Stimulated activated naive CD8-positive, alpha-beta T cell treated with anti-CD3 and anti-CD28 coated beads, Interleukin-15, Interleukin-2, amounts not matched to agents 100 ng/mL and 50 ng/mL, for 24 hours (primary cell): ENCODE results near the gene ZNF292.
A peak's percentile ranks its signal among the peaks of the same experiment; 100 is the strongest.
"Not testable (repeated sequence)": the region's sequence is repeated elsewhere in the genome, so short reads cannot be mapped to it uniquely, and the experiment has no call there.

ENCODE experiments used
- H3K27ac Mint-ChIP-seq: one replicate; pipeline ENCODE4 v1.8.0; 2021; ENCODE audit warnings: mild to moderate bottlenecking, mixed read lengths
- H3K27me3 Mint-ChIP-seq: one replicate; pipeline ENCODE4 v1.8.0; 2021; ENCODE audit warnings: mixed read lengths
- H3K36me3 Mint-ChIP-seq: one replicate; pipeline ENCODE4 v1.8.0; 2021; ENCODE audit warnings: low read depth, mixed read lengths
- H3K4me1 Mint-ChIP-seq: one replicate; pipeline ENCODE4 v1.8.0; 2021; ENCODE audit warnings: low read depth, mixed read lengths
- H3K4me3 Mint-ChIP-seq: one replicate; pipeline ENCODE4 v1.8.0; 2021; ENCODE audit warnings: mild to moderate bottlenecking, mixed read lengths
- H3K9me3 Mint-ChIP-seq: one replicate; pipeline ENCODE4 v1.8.0; 2021; ENCODE audit warnings: mixed read lengths

ZNF292 gene

DNA sequence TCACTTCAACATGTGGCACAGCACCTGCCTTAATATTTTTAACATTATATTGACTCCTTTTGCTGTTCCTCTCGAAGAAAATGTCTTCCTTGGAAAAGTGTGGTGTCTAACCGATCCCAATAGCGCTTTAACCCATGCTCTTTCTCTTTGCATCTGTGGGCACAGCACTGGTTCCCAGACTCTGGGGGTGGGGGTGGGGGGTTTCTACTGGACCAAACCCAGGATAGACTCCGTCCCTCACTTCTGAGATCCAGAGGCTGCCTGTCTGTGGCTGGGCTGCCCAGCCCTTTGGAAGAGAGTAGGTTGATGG, 3.9 kb upstream of the ZNF292 start:
- H3K27ac Mint-ChIP-seq = peak overlapping the region; percentile 99

DNA sequence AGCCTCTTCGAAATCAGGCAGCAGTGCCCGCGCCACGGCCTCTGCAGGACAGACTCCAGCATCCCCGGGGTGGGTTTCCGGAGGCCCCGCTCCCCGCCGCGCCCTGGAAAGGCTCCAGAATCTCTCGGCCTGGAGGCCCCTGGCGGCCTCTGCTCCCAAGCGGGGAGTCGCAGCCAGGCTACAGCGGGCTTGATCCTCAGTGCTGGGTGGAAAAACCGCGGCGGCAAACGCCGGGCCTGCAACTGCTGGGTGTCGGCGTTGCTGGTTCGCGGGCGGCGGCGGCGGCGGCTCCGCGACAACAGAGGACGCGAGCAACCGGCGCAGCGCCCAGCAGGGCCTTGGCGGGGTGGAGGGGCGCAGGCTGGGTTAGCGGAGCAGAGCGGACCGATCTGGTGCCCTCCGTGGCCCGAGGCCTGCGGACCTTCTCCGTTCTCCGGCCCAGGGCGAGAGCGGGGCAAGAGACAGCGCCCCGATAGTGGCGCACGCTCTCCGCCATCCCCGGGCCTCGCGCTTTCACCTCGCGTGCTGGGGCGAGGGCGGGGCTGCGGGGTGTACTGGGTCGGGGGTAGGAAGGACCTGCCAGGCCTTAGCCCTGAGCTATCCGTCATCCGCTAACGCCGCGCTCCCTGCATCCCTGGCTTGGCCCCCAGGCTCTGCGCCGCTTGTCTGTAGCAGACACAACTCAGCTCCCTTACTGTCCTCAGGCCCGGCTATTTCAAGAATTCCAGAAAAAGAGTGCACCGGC, 3.4 kb upstream of the ZNF292 start:
- H3K36me3 Mint-ChIP-seq = peaks cover 10% of the 10 kb centered on the region
- H3K4me3 Mint-ChIP-seq = peak overlapping the region; percentile 88
- H3K9me3 Mint-ChIP-seq = no peaks in the 10 kb centered on the region
- peak overlapping the region; percentile 99 for H3K27ac Mint-ChIP-seq
- H3K4me1 Mint-ChIP-seq = peaks cover 39% of the 10 kb centered on the region
- no peaks in the 10 kb centered on the region for H3K27me3 Mint-ChIP-seq

More for the DNA sequence above, 3.9 kb upstream of the ZNF292 start:
- H3K27me3 Mint-ChIP-seq = no peaks in the 10 kb centered on the region
- H3K4me3 Mint-ChIP-seq = peak overlapping the region; percentile 88
- peaks cover 4% of the 10 kb centered on the region for H3K36me3 Mint-ChIP-seq
- H3K4me1 Mint-ChIP-seq = peaks cover 34% of the 10 kb centered on the region
- H3K9me3 Mint-ChIP-seq = no peaks in the 10 kb centered on the region

DNA sequence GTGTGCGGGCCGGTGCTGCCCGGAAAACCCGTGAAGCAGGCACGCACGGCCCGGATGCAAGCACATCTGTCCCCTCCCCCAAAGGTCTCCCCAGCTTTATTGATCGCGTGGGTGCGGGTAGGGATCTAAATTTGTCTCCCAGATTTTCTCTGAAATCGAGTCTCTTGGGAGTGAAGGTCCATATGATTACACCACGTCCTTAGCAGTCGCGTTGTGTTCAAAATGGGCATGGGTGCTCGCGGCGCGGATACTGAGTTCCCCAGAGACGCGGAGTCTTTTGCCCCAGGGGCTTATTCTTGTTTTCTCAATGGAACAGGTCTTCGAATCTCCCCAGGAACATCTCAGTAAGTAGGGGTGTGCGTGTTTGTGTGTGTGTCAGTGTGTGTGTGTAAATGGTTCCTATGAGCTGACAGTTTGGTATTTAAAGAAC, 2.8 kb upstream of the ZNF292 start:
- peak overlapping the region; percentile 99 for H3K27ac Mint-ChIP-seq
- peak overlapping the region; percentile 88 for H3K4me3 Mint-ChIP-seq
- H3K4me1 Mint-ChIP-seq = peaks cover 41% of the 10 kb centered on the region
- no peaks in the 10 kb centered on the region for H3K27me3 Mint-ChIP-seq
- H3K9me3 Mint-ChIP-seq = no peaks in the 10 kb centered on the region
- H3K36me3 Mint-ChIP-seq = peaks cover 12% of the 10 kb centered on the region

DNA sequence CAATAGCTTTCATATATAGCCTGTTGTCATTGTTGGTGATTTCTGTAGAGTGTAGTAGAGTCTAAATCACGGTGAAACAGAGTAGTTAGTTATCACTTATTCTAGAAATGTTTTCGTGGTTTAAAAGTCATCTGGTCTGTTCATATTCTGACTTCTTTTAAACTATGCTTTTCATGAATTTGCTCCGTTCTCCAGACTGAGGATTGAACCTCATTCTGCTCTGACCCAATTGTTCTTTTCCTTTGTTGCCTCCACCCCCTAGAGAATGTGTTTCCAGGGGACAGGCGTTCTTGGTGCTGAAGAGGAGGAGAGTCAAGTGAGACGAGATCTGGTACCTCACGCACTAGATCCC, 748 bp upstream of the ZNF292 start:
- H3K36me3 Mint-ChIP-seq = peaks cover 23% of the 10 kb centered on the region
- H3K9me3 Mint-ChIP-seq = no peaks in the 10 kb centered on the region
- no peaks in the 10 kb centered on the region for H3K27me3 Mint-ChIP-seq
- peak overlapping the region; percentile 88 for H3K4me3 Mint-ChIP-seq
- peaks cover 56% of the 10 kb centered on the region for H3K4me1 Mint-ChIP-seq
- peak overlapping the region; percentile 99 for H3K27ac Mint-ChIP-seq

DNA sequence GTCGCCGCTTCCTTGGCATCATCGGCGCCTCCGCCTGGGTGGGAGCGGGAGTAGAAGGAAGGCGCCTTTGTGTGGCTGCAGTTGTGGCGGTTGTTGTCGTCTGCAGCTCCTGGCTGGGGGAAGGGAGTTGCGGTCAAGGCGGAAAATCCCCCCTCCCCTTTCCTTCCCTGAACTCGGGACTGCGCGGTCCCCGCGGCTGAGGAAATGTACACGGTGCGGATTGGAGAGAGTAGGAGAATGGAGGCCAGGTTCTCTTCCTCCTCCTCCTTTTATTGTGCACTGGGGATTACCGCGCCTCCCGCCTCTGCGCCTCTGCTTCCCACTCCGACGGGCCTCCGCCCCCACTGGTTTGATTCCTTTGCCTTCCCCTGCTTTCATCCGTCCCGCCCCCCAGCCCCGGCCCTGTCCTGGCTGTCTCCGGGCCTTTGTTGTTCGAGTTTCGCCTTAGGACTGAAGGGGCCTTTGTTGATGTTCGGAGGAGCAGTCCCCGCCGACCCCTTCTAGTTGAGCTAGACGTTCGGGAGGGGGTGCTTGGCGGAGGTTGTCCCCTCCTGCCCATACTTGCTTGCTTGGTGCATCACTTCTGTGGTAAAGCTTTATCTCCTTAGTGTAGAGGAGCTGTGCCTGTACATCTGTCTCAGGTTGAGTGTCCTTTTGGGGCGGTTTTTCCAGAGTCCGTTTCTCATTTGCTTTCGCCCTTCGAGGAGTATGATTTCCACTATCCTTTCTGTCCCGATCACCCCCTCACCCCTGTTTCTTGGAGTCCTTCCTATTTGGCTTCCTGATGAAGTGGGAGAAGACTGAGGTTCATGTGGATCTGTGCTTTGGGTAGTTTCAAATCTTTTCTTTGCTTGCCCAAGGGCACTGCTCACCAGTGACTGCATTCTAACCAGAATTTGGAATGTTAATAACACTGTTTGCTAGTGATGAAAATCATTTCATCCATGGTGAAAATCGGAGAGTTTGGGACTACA, 764 bp downstream of the ZNF292 start:
- Mint-ChIP-seq H3K27ac (peak overlapping the region; percentile 99), H3K4me1 (peaks cover 66% of the 10 kb centered on the region), H3K9me3 (no peaks in the 10 kb centered on the region), H3K4me3 (peak overlapping the region; percentile 88), H3K36me3 (peaks cover 28% of the 10 kb centered on the region), H3K27me3 (no peaks in the 10 kb centered on the region)

DNA sequence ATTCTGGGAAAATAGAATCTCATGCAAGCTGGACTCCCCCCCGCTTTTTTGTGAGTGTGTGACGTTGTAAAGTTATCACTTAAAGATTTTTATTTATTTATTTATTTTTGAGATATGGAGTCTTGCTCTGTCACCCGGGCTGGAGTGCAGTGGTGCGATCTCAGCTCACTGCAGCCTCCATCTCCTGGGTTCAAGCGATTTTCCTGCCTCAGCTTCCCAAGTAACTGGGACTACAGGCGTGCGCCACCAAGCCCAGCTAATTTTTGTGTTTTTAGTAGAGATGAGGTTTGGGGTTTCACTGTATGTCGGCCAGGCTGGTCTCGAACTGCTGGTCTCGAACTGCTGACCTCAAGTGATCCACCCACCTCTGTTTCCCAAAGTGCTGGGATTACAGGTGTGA, 2.2 kb downstream of the ZNF292 start:
- H3K27ac Mint-ChIP-seq, H3K27me3 Mint-ChIP-seq, H3K9me3 Mint-ChIP-seq: not testable (repeated sequence)
- Mint-ChIP-seq H3K4me3 (peak overlapping the region; percentile 43), H3K36me3 (peaks cover 38% of the 10 kb centered on the region), H3K4me1 (peaks cover 76% of the 10 kb centered on the region)

DNA sequence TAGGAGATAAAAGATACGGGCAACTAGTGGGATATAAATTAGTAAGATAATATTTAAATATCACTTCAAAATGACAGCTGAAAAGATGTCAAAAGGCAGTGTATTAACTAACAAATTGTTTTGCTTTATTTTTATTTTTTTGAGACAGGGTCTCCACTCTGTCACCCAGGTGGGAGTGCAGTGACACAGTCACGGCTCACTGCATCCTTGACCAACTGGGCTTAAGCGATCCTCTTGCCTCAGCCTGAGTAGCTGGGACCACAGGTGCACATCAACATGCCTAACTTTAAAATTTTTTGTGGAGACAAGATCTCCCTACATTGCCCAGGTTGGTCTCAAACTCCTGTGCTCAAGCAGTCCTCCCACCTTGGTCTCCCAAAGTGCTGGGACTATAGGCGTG, 5.9 kb downstream of the ZNF292 start:
- H3K36me3 Mint-ChIP-seq = peaks cover 43% of the 10 kb centered on the region
- no peak overlapping the region for H3K27ac Mint-ChIP-seq
- no peaks in the 10 kb centered on the region for H3K9me3 Mint-ChIP-seq
- H3K4me3 Mint-ChIP-seq = no peak overlapping the region
- peaks cover 82% of the 10 kb centered on the region for H3K4me1 Mint-ChIP-seq
- no peaks in the 10 kb centered on the region for H3K27me3 Mint-ChIP-seq

DNA sequence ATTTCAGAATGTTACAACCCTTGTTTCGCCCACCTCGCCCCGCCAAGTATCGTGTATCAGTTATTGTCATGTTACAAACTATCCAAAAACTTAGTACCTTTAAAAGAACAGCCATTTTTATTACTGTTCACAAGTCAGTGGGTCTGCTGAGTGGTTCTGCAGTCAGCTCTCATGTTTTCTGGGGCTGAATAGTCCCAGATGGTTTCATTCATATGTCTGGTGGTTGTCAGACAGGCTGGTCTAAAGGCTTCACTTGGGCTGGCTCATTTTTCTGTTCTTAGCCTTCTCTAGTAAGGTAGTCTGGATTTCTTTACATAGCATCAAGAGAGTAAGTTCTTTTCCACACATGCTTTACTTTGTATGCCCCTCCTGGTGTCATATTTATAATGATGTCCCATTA, 8.6 kb downstream of the ZNF292 start:
- no peaks in the 10 kb centered on the region for H3K27me3 Mint-ChIP-seq
- H3K36me3 Mint-ChIP-seq = peaks cover 28% of the 10 kb centered on the region
- peaks cover 86% of the 10 kb centered on the region for H3K4me1 Mint-ChIP-seq
- no peak overlapping the region for H3K4me3 Mint-ChIP-seq
- no peaks in the 10 kb centered on the region for H3K9me3 Mint-ChIP-seq
- H3K27ac Mint-ChIP-seq = no peak overlapping the region

DNA sequence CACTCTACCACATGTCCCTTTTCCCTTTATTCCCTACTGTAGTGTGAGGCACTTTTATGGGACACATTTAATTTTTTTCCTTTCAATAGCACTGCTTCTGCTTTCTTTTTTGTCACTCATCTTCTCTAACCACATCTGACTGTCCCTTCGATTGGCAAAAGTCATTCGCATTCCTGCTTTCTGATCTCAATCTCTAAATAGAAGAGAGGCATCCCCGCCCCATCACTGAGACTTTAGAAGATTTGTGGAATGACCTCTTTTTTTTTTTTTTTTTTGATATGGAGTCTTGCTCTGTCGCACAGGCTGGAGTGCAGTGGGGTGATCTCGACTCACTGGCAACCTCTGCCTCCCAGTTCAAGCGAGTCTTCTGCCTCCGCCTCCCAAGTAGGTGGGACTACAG, 9.1 kb downstream of the ZNF292 start:
- no peaks in the 10 kb centered on the region for H3K27me3 Mint-ChIP-seq
- H3K4me1 Mint-ChIP-seq = peaks cover 87% of the 10 kb centered on the region
- H3K9me3 Mint-ChIP-seq = no peaks in the 10 kb centered on the region
- H3K27ac Mint-ChIP-seq = no peak overlapping the region
- peaks cover 26% of the 10 kb centered on the region for H3K36me3 Mint-ChIP-seq
- H3K4me3 Mint-ChIP-seq = no peak overlapping the region

DNA sequence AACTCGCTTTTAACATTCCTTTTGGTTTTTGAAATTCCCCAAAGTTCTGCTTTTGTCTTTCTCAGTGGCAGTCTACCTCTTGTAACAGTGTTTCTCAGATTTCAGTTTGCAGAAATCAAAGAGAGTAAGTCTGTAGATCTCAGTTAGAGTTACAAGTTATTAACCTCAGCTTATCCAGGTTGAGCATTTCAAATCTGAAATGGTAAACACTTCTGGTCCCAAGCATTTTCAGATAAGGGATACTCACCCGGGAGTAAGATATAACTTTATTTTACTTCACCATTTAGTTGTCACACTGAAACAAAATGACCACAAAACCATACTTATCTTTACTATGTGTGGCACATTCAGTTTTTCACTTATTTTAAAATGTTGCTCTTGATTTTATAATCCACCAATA, 9.8 kb downstream of the ZNF292 start:
- peaks cover 24% of the 10 kb centered on the region for H3K36me3 Mint-ChIP-seq
- H3K9me3 Mint-ChIP-seq = no peaks in the 10 kb centered on the region
- H3K27ac Mint-ChIP-seq = no peak overlapping the region
- no peak overlapping the region for H3K4me3 Mint-ChIP-seq
- H3K27me3 Mint-ChIP-seq = no peaks in the 10 kb centered on the region
- peaks cover 82% of the 10 kb centered on the region for H3K4me1 Mint-ChIP-seq

DNA sequence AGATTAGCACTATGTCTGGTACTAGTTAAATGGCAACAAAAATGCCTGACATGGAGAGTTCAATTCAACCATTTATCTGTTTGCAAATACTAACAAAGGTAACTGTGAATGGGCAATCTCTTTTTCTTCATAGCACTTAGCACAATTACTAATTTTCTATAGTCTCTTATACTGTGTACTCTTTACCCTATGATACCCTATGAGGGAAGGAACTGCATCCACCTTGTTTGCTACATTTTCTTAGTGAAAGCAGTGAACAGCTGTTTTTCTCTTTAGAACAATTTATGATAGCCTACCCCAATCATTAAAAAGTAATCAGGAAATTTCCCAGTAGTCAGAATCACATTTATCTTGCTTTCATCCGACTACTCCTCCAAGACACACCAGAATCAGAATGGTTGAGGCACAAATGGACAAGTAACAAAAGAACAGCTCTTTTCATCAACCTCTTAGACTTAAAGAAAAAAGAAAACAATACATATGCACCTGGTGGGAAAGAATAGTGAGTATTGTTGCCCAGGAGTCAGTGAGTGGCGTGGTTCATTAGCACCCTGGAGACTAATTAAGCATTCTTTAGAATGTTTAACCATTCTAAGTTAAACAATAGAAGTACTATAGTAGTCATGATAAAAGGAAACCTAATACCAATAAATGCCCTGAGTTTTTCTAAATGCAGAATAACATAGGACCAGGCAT, 16.7 kb downstream of the ZNF292 start:
- Mint-ChIP-seq H3K4me1 (peaks cover 86% of the 10 kb centered on the region), H3K36me3 (peaks cover 25% of the 10 kb centered on the region), H3K4me3 (no peak overlapping the region), H3K9me3 (no peaks in the 10 kb centered on the region), H3K27ac (no peak overlapping the region), H3K27me3 (no peaks in the 10 kb centered on the region)

DNA sequence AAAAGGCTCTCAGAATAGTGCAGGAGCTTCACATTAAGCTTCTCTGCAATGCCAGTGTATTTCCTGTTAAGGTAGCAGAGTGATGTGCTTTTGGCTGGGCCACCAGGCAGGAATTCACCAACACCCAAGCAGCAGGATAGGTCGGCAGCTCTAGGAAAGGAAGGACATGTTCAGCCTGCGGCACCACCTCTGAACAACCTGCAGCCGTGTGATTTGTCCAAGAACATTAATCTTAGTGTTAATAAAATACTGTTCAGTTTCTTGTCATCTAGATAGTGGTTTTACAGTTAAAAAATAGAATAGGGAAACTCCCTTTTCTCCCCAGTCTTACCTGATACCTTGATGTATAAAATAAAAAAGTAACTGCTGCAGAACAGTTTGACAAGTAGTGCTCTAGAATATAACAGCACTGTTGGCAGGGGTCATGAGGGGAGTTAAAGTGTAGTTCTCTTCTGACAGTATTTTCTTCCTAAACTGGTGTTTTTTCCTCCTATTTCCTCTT, 18.8 kb downstream of the ZNF292 start:
- Mint-ChIP-seq H3K4me1 (peaks cover 86% of the 10 kb centered on the region), H3K4me3 (peak overlapping the region; percentile 9), H3K27me3 (no peaks in the 10 kb centered on the region), H3K27ac (peak overlapping the region; percentile 77), H3K36me3 (peaks cover 37% of the 10 kb centered on the region), H3K9me3 (no peaks in the 10 kb centered on the region)

DNA sequence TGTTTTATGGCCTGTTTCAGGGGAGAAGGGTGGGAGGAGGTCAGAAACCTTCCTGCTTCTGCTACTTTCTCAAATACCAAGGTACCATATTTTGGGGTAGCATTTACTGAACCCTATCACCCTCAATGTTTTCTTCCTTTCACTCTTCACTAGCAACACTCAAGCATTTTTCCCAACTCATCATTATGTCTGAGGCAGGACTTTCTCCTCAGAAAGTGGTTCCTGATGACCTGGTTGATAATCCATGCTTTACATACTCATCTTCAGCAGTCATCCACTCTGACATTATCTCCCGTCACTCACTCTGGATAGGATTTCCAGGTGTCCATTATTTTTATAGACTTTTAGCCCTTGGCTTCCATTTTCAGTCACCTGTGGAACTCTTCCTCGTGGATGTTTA, 21.1 kb downstream of the ZNF292 start:
- Mint-ChIP-seq H3K9me3 (no peaks in the 10 kb centered on the region), H3K27me3 (no peaks in the 10 kb centered on the region), H3K4me1 (peaks cover 94% of the 10 kb centered on the region), H3K27ac (no peak overlapping the region), H3K36me3 (peaks cover 51% of the 10 kb centered on the region), H3K4me3 (no peak overlapping the region)

DNA sequence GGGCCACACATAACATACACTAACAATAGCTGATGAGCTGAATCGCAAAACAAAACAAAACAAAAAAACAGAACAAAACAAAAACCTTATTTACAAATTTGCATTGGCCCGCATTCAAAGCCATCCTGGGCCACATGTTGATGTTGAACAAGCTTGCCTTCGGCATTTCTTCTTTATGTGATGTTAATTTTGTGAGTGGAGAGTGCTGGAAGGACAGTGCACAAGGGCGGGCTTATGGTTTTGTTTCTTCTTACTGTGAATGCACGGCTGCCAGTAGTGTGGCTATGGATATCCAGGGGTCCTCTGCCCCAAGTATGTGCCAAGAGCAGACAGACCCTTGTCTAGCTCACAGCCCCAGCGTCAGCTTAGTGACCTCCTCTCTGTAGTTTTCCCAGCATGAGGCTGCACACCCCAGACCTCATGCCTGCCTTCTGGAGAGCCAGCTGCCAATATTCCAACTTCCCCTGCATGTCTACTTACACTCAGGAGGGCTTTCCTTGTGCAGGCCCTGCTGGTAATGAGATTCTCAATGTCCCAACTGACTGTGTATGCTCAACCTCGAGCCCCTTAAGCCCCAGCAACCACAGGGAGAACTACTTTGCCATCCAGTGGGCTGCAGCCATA, 24.9 kb downstream of the ZNF292 start:
- Mint-ChIP-seq H3K27me3 (no peaks in the 10 kb centered on the region), H3K9me3 (no peaks in the 10 kb centered on the region), H3K4me3 (no peak overlapping the region), H3K36me3 (peaks cover 62% of the 10 kb centered on the region), H3K27ac (peak overlapping the region; percentile 90), H3K4me1 (peaks cover 98% of the 10 kb centered on the region)
